ENCODE results near the gene DNAL4.

Gene DNAL4

DNA sequence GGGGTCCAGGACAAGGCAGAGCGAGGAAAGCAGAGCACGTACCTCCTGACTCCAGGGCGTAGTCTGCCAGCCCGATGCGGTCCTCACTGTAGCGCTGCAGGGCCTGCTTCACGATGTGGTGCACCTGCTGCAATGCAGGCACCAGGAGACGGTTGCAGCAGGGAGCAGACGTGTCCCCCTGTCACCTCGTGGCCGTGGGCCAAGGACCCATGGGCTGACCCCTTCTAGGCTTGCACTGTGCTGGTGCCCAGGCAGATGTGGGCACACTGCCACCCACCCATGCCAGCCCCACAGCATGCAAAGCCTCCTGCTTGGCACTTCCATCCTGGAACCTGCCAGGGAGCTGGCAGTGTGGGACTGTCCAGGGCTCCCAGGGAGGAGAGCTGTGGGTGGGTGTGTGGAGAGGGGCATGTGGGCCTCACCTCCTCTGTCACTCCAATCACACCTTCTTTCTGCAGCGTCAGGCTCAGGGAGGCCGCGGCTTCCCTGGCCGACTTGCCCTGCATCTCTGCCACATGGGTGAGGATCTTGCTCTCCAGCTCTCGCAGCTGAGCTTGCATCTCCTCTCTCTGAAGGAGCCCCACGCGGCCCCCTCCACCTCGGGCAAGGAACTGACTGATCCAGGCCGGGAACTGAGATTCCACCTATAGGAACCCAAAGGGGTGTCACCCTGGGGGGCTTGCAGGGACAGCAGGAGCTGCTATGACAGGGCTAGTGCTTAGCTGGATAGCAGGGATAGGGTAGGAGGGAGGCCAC is 54.5 kb downstream of the DNAL4 start:
- DNase-seq (ENCODE audit: low read depth in 2 of 2): no peak
- TF ChIP-seq, protein P1, sequence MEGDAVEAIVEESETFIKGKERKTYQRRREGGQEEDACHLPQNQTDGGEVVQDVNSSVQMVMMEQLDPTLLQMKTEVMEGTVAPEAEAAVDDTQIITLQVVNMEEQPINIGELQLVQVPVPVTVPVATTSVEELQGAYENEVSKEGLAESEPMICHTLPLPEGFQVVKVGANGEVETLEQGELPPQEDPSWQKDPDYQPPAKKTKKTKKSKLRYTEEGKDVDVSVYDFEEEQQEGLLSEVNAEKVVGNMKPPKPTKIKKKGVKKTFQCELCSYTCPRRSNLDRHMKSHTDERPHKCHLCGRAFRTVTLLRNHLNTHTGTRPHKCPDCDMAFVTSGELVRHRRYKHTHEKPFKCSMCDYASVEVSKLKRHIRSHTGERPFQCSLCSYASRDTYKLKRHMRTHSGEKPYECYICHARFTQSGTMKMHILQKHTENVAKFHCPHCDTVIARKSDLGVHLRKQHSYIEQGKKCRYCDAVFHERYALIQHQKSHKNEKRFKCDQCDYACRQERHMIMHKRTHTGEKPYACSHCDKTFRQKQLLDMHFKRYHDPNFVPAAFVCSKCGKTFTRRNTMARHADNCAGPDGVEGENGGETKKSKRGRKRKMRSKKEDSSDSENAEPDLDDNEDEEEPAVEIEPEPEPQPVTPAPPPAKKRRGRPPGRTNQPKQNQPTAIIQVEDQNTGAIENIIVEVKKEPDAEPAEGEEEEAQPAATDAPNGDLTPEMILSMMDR (IDR thresholded peaks at IDR 0.05; ENCODE audit: low read depth, low read length): no peak
- H3K4me3 ChIP-seq (replicated peaks in 1 of 2; ENCODE audit: low read depth in 2 of 2, low read length in 2 of 2): no peak overlapping the region

DNA sequence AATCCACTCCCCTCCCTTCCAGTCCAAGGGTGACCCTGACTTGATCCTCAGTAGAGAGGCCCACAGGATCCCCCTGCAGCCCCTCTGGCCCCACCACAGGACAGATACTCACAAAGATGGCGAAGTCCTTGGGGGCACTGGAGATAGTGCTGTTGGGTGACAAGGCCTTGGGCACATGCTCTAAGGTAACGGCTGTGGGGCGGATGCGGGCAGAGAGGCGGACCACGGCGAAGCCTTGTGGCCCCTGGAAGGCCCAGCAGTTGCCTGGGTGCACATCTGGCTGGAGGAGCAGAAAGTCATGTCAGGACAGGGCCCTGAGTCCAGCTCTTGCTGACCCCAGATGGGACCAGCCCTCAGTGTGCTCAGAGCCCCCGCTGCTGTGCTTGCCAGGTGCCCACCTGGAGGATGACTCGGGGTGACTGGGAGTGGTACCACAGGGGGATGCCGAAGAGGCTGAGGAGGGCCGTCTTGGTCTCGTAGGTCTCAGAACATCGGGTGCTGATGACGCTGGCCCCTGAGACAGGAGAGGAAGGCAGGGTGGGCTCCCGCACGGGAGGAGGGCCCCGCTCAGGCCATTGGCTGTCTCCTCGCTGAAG is 55.4 kb downstream of the DNAL4 start:
- H3K4me3 ChIP-seq (replicated peaks in 1 of 2; ENCODE audit: low read depth in 2 of 2, low read length in 2 of 2): no peak overlapping the region
- no peak for DNase-seq (ENCODE audit: low read depth in 2 of 2)
- TF ChIP-seq, protein P1 (IDR thresholded peaks at IDR 0.05; ENCODE audit: low read depth, low read length): no peak

DNA sequence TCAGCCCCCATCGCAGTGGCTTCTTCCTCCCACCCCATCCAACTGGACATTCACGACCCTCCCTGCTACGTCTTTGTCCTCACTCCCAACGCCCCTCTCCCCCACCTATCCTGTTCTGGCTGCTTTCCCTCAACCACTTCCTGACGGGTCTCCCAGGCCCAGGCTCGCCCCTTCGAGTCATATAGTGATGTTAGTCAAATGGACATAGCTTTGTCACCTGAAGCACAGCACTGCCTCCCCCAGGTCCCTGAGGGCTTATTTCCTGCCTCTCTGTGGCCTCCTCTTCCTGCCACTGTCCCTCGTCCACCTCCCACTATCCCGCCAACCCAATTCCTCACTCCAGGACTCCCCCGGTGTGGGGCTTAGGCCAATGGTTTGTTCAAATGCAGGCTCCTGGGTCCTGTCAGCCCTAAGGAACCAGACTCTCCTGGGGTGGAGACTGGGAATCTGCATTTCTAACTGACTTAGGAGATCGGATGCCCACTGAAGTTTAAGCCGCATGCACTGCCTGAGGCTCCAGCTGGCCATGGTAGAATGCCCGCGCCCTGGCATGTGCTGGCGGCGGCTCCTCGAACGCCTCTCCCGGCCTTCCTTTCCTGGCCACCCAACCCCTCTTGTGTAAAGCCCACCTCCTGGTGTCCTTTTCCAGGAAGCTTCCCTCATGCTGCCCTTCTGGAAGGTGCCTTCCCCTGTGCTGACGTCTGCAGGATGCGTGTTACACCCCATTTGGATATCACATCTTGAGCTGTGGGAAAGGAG is 56.5 kb downstream of the DNAL4 start:
- DNase-seq (ENCODE audit: low read depth in 2 of 2): no peak
- H3K4me3 ChIP-seq (replicated peaks in 1 of 2; ENCODE audit: low read depth in 2 of 2, low read length in 2 of 2): no peak overlapping the region
- TF ChIP-seq, protein P1 (IDR thresholded peaks at IDR 0.05; ENCODE audit: low read depth, low read length): no peak

DNA sequence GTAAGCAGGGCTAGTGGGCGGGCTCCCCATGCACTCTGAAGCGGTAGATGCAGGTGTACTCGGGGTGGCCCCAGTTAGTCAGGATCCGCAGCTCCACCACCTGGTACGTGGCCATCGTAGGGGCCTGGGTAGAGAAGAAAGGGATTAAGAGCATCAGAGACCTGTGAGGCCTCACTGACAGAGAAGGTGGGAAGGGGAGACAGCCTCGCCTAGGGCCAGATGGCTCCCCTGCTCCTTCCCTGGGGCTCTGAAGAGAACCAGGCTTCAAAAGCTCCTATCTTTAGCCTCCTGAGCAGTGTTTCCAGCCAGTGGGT is 57.7 kb downstream of the DNAL4 start:
- DNase-seq (ENCODE audit: low read depth in 2 of 2): no peak
- TF ChIP-seq, protein P1 (IDR thresholded peaks at IDR 0.05; ENCODE audit: low read depth, low read length): no peak
- H3K4me3 ChIP-seq (replicated peaks in 1 of 2; ENCODE audit: low read depth in 2 of 2, low read length in 2 of 2): no peak overlapping the region

DNA sequence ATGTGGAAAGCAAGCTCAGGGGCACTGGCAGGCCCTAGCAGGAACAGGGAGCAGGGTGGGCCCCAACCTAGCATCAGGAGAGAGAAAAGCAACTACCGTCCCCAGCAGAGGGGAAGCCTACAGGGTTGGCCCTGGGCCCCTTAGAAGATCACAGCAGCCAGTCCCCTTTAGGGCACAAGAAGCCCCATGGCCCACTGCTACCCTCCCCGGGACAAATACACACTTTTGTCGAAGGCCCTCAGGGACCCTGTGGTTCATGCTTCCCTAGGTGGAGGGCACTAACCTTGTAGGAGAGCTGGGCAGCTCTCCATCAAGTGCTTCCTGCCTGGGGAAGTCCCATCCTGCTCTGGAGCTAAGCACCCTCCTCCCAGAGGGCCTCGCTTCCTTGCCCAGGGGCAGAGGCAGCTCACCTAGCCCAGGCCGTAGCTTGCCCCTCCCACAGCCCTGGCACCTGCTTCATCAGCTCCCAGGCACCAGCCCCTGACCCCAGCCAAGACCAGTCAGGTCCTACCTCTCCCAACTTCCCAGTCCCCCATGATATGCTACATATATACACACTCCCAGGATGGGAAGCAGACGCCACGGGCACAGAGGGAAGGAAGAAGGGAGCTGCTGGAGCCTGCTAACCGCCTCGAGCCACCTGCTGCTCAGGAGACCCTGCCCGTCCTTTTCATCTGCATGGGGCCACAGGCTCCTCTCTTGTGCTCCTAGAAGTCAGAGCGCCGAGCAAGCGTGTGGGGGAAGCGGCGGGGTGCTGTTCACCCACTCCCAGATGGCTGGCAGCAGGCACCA is 58.3 kb downstream of the DNAL4 start:
- H3K4me3 ChIP-seq (replicated peaks in 1 of 2; ENCODE audit: low read depth in 2 of 2, low read length in 2 of 2): no peak overlapping the region
- TF ChIP-seq, protein P1 (IDR thresholded peaks at IDR 0.05; ENCODE audit: low read depth, low read length): no peak
- DNase-seq (ENCODE audit: low read depth in 2 of 2): no peak

DNA sequence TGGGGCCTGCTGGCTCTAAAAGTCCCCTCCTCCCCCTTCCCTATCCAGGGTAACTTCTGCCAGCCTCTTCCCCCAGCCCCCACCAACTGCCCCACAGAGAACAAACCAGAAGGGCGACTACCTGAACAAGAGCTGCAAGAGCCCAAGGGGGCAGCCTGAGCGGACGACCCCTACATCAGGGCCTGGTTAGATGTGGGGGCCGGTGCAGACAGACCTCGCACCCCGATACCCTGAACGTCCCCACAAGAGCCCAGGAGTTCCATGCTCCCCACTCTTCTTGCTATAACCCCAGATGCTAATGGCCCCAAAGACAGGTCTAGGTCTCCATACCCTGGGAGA is 58.8 kb downstream of the DNAL4 start:
- no peak overlapping the region for H3K4me3 ChIP-seq (replicated peaks in 1 of 2; ENCODE audit: low read depth in 2 of 2, low read length in 2 of 2)
- no peak for DNase-seq (ENCODE audit: low read depth in 2 of 2)
- TF ChIP-seq, protein P1 (IDR thresholded peaks at IDR 0.05; ENCODE audit: low read depth, low read length): no peak
